ENCODE measurements around the gene MYO7B.

GRCh38 chr2:127598711-127599110 is 63.2 kb downstream of the MYO7B start:
- TF ChIP-seq, protein P1, sequence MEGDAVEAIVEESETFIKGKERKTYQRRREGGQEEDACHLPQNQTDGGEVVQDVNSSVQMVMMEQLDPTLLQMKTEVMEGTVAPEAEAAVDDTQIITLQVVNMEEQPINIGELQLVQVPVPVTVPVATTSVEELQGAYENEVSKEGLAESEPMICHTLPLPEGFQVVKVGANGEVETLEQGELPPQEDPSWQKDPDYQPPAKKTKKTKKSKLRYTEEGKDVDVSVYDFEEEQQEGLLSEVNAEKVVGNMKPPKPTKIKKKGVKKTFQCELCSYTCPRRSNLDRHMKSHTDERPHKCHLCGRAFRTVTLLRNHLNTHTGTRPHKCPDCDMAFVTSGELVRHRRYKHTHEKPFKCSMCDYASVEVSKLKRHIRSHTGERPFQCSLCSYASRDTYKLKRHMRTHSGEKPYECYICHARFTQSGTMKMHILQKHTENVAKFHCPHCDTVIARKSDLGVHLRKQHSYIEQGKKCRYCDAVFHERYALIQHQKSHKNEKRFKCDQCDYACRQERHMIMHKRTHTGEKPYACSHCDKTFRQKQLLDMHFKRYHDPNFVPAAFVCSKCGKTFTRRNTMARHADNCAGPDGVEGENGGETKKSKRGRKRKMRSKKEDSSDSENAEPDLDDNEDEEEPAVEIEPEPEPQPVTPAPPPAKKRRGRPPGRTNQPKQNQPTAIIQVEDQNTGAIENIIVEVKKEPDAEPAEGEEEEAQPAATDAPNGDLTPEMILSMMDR (IDR thresholded peaks at IDR 0.05; ENCODE audit: low read length) = no peak
- no peak for TF ChIP-seq EZH2 (IDR thresholded peaks at IDR 0.05; ENCODE audit: borderline replicate concordance, low read length)

Data from OCI-LY1 (cell line).